CD4-positive, alpha-beta T cell treated with Interleukin-12 subunit alpha and Interleukin-12 subunit beta, for 1 hour (primary cell): ENCODE data around the gene GDA.

Source experiments
- DNase-seq: peaks from one replicate; pipeline ENCODE4 v3.0.0-alpha.2; 2020

Gene GDA

DNA sequence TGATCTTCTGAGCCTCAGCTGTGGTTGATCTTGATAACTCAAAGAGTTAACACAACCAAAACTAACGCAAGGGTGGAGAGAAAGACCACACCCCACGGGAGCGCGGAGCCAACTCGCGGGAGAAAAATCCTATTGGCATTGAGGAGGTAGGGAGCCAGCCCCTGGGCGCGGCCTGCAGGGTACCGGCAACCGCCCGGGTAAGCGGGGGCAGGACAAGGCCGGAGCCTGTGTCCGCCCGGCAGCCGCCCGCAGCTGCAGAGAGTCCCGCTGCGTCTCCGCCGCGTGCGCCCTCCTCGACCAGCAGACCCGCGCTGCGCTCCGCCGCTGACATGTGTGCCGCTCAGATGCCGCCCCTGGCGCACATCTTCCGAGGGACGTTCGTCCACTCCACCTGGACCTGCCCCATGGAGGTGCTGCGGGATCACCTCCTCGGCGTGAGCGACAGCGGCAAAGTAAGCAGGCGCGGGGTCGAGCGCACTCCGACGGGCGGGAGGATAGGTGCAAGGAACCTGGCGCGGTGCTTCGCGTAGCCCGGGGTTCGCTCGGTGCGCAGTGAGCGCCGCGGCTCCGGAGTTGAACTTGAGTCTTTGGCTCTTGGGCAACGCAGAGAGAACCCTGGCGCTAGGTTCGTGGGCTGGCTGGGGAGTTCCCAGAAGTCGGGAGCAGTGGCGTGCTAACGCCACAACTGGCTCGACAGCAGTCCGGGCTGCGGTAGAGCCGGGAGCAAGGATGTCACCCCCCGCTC lies at the start of gene GDA:
Gene GDA (plus strand): TSS at position 210 of the 745 bp plus-strand sequence. CDS start 120 bp downstream, at position 330.
- no peak for DNase-seq

DNA sequence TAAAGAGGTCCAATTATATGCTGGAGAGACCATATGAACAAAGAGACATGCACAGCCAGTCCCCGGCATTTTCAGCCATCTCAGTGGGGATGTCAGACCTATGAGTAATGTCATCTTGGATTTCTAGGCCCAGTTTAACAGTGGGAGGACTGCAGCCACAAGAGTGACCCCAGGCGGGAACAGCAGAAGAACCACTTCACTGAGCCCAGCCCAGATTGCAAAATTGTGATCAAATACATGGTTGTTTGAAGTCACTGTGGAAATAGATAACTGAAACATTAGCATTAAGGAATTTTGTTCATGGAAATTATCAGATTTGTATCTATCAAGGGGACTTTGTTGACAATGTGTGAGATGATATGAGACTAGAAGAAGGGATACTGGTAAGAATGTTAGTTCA lies 46.7 kb upstream of the GDA start:
- DNase-seq: no peak

DNA sequence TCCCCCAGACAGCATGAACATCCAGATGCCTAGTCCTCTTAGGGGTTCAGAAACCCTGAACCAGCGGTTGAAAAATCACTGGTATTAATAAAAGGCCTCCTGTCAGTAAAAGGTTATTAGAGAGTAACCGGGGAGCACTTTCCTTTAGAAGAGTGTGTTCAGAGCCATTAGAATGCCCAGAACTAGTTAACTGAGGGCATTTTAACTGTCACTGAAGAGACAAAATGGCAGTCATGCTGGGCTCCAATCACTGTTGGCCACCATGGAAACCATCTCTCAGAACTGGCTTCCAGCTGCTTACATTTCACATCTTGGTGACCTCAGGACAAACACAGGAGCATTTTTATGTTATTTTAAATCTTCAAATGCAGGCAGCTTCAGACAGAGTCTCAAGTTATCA lies 36.2 kb upstream of the GDA start:
- no peak for DNase-seq

DNA sequence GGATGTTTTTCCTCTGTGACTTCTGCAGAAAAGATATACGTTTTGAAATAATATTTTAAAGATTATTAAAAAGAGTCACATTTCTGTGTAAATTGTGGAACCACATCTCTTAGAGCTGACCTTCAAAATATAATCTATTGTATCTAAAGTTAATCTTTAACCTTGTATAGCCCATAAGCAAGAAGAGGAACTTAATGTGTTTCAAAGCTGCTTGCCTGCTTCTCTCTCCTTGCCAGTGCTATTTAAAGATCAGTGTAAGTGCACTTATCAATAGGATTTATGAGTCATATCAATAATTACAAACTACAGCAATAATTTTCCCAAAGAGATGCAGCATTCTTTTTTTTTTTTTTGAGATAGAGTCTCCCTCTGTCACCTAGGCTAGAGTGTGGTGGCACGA lies 29.4 kb upstream of the GDA start:
- no peak for DNase-seq

DNA sequence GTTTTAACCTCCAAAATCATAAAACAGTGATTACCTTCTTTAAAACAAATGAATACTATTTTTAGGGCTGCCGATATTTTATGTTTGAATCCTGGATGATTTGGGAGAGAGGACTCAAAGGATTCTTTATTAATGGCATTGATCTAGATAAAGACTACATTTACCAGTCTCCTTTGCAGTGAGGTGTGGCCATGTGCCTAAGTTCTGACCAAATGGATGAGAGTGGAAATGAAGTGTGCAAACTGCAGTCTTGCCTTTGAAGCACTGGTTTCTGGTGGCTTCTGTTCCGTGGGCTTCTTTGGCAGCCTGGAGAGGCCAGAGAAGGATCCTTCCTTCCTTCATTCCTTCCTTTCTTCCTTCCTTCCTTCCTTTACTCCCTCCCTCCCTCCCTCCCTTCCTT lies 24.3 kb upstream of the GDA start:
- DNase-seq: no peak

DNA sequence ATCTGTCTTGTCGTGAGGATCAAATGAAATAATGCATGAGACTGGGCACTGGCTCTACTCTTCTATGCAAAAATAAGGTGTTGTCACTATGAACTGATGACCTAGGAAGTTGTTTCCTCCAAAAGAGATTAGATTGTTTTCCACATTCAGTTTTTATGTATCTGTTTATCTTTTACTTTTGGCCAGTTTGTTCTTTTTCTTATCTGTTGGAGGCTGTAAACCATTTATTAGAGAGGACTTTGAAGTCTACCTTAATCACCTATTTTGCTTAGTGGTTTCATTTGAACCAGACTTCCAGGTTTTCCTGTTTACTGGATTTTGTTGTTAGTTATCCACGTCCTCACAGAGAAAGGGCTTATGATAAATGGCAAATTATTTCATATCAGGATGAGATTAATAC lies 21.5 kb upstream of the GDA start:
- DNase-seq: no peak

DNA sequence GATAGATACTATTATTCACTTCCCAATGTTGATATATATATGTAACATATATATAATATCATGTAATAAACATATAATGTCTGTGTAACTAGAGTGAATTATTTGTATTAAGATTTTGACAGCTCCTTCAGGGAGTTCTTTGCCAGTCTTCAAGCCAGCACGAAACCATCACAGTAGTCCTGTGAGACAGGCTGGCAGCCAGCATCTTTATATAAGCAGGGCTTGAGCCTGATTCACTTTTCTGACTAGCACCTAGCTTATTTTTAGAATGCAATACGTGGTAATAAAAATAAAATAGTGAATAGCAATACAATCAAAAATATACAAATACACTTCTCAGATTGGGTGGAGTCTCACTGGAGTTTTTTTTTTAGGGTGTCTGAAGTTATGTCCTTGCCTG lies 20.7 kb upstream of the GDA start:
- DNase-seq: no peak

DNA sequence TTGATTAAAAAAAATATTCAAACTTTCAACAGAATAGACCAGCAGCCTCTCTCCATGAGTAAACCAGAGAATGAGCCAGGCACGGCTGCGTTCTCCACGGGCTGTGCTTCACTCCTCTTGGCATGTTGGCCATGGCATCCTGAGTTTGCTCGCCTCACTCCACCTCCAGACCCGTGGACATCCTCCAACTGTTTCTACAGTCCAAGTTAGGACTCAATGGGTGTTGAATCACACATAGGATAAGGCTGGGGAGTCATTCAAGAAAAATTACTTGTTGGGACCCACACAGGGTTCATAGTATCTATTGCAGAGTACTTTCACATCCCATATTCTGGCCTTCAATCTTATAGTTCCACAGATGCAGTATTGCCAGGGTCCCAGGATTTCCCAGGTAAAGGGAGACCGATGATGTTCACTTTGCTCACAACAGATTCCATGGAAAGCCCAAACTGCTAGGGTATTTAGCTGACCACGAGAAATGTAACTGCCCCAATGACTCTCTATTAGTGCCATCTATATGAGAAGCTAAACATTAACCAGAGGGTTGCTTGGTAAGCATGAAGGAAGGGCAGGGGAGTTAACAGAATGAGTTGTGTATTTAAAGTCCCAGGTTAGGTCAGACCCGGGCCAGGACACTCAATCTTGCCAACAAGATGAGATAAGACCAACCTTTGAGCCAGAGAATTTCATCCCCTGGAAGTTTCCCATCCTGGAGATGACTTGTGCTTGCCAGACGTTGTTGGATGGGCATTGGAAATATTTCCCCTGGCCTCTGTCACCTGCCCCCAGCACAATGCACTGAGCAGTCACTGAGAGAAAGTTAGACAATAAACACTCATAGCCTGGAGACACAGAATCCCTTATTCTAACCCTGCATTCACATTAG lies 19.7 kb upstream of the GDA start:
- DNase-seq: no peak

DNA sequence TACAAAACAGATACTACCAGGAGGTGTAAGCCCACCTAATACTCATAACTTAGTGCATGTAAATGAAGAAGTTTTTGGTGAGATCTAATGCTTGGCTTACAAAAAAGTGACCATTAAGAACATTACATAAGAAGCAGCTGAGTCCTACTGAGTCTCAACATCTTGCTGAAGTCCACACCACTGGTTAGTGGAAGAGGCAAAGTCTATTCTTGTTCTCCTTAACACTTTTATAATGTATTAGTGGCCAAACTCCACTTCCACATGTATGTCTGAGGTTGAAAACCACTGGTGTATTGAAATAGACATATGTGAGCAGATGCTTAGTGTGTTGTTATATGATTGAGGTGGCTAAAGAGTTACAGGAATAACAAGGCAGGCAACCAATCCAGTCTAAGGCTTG lies 18.9 kb upstream of the GDA start:
- no peak for DNase-seq

DNA sequence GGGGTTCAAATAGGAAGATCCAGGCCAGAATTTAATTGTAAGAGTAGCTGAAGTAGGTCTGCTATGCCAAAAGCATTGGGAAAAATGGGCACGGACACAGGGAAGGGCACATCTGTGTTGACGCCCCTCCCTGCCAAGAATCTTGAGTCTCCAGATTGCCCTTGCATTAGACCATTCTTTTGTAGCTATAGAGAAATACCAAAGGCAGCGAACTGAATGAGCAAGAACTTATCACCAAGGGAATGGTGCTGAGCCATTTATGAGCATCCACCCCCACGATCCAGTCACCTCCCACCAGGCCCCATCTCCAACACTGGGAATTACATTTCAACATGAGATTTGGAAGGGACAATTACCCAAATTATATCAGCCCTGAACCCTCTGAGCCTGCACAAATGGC lies 18.0 kb upstream of the GDA start:
- no peak for DNase-seq

DNA sequence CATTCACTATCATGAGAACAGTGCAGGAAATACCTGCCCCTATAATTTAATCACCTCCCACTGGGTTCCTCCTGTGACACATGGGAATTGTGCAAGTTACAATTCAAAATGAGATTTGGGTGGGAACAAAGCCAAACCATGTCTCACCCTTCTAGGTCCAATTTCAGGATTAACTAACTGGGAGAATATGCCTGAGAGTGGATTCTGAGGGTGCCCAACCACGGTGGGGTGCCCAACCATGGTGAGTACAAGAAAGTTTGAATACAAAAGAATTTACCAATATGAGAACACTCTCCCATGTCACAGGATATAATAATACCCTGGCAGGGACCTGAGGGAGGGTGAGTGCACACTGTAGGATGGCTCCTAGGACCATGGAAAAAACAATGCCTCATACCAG lies 17.2 kb upstream of the GDA start:
- no peak for DNase-seq

DNA sequence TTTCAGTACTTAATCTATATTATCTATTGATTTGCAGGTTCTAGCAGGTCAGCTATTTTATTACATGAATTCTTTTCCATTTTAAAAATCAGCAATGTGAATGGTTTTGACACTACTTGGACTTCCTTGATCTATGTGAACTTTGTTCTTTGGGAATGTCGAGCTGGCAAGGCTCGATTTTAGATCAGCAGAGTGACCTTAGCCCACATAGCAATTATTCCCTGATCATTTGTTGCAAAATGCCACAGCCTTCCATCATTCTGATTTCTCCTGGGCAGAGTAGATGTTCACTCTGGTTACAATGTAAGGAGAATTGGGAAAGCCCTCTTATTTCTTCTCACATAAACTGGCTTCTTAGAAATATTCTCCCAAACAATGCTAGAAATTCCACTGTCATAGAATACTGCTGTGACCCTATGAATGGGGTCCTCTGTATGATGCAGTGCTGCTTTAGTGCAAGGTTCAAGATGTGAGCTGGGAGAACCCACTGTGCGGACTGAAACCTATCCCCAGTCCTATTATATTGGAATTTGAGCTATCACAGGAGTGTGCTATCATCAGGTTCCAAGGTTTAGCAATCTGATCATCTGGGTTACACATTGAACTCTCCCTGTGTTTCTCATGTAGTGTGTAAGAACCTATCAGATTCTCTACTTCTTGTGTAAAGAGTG lies 15.7 kb upstream of the GDA start:
- no peak for DNase-seq

DNA sequence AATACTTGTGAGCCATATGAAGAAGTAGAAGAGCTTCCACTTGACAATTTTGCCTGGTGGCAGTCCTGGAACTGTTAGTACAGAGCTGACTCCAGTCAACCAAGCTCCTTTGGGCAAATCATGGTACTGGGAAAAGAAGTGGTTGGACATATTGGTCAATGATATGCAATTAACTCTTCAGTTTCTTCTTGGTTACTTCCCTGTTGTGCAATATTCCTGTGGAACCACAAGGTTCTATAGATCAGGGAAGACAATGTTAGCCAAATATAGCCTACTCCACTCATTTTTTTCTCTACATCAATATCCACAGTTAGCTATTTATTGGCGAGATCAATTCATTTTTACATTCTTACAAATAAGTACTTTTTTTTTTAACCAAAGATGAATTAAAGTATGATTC lies 14.4 kb upstream of the GDA start:
- no peak for DNase-seq

DNA sequence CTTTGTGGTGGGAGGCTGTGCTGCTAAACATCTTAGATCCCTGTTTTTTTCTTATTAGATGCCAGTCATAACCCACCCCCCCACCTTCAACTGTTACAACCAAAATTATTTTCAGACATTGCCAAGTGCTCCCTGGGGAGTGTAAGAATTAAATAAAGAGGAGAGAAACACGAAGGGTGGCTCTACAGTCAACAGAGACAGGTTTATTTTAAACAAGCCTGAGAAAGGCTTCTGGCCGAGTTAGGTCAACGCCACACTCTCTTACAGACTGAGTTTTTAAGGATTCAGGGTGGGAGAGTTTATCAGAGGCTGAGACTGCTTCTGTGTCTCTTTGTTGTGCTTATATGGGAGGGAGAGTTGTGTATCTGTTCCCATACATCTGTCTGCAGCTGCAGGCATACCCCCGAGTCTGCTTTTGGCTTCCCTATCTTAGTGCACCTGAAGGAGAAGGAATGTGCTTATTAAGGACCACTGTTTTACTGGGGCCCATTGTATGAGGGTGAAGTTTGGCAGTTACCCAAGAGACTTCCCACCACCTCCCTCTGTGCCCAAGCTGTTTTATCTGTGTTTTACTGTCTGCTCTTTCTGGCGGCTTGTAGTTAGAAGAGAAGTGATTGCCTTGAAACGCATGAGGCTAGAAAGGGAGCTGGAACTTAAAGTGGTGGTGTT lies 11.4 kb upstream of the GDA start:
- no peak for DNase-seq

DNA sequence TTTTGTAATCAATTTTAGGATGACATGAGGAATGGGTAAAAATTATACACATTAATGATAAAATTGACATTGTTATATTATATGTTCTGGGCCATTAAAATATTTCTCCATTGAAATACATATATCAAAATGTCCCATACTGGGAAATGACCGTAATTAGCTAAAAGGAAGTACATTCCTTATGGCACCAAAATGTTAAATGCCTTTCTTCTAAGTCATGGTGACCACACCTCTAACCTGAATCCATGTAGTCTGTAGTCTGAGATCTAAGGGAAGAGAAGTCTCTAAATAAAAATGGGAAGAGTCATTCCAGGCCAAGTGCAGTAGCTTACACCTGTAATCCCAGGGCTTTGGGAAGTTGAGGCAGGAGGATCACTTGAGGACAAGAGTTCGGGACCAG lies 10.0 kb upstream of the GDA start:
- DNase-seq: no peak

DNA sequence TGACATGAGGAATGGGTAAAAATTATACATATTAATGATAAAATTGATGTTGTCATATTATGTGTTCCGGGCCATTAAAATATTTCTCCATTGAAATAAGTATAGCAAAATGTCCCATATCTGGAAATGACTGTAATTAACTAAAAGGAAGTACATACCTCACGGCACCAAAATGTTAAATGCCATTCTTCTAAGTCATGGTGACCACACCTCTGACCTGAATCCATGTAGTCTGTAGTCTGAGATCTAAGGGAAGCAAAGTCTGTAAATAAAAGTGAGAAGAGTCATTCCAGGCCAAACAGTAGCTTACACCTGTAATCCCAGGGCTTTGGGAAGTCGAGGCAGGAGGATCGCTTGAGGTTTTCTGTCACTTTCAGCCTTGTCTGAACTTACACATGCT lies 8.7 kb upstream of the GDA start:
- DNase-seq: no peak

DNA sequence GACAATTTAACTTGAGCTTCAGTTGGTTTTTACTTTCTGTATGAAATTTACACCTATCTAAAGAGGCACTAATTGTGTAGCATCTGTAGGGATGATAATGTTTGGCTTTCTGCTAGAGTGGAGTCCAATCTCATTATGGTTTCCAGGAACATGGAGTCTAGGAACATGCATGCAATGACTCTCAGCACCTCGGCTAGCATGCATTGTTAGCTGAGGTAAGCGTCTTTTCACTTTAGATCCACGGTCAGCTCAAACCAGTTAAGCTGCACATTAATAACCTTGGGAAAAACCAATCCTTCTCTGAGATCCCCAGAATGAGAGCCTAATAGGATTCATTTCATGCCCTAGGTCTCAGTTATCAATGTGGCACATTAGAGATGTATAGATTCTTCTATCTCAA lies 7.8 kb upstream of the GDA start:
- no peak for DNase-seq

DNA sequence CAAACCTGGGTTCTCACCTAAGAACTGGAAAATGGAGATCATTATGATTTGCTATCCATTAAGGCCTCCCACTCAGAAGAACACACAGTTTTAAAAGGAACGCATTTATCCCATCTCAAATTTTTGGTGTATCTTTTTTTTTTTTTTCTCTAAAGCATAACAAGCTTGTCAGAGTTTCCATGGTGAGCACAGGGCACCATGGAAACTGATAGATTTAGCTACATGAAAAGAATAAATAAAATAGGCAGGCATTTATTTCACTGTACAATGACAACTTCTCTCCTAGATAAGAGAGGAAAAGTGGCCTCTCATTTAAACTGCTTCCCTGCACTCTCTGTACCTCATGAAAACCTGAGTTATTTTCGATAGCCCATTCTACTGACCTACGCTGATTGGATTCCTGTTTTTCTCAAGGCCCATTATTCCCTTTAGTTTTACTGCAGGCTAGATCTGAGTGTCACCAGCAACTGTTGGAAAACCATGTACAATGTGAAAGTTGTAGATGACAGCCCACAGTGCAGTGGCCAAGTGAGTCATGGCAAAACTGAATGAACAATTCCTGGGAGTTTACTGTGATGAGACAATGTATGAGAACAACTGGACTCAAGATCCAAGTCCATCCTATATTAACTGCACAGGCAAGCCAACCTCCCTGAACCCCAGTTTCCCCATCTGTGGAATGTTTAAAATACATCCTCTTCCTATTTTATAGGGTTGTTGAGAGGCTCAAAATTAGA lies 4.3 kb upstream of the GDA start:
- no peak for DNase-seq

DNA sequence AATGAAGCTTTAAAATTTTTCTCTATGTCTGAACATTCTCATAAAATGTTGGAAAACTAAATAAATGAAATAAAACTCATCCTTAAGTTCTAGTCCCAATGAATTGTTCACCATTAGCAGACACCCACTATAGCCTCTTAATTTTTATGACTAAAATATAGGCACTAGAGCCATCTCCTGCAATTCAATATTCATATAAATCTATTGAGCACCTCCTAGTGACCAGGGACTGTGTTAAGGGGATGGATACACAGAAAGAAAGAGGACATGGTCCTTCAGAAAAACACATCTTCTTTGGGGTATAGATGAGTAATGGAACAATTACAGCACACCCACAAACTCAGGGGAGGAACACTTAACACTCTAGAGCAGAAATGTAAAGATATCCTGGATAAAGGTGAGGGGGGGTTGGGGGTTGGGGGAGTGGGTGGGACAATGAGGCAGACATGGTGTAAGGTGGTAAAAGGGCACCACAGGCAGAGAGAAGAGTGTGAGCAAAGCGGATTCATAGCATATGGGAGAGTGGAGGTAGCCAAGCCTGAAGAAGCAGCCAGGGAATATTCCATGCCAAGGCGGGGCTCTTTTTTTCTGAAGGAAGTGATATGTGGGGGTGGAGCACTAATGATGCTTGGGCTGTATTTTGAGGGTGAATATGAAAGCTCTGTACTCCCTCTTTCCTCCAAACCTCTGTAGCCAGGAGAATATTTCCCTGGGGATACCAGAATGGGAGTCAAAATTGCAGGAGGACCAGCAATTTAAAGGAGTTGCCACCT lies 3.3 kb upstream of the GDA start:
- DNase-seq: no peak

DNA sequence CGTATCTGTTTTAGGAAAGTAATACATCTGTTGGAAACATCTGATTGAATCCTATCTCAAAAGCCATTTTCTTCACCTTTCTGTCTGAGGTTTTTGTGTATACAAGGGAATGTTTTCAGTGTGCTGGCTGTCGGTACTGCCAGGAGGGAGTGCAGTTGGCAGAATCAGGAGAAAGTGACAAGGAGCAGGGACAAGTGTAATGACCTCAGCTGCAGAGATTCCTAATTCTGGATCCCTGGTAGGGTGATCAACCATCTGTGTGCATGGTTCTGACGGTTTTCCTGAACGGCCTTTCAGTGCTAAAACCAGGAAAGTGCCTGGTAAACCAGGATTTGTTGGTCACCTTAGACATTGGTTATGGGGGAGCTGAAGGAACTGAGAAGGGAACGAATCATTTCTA lies 1.6 kb upstream of the GDA start:
- no peak for DNase-seq

DNA sequence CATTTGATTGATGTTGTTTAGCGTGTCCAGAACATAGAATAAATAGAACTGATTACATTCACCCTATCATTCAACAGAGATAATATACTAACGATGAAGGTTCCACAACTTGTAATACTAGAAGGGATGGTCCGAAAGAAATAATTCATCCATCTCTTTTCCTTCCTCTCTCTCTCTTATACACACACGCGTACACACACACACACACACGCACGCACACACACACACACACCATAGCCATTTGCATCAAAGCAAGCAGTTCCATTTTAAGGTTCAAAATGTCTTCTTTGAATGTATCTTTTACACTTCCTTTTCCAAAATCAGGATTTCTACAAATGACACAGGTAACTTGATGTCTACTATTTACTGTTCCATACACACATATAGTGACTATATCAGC lies 887 bp downstream of the GDA start:
- DNase-seq: no peak

DNA sequence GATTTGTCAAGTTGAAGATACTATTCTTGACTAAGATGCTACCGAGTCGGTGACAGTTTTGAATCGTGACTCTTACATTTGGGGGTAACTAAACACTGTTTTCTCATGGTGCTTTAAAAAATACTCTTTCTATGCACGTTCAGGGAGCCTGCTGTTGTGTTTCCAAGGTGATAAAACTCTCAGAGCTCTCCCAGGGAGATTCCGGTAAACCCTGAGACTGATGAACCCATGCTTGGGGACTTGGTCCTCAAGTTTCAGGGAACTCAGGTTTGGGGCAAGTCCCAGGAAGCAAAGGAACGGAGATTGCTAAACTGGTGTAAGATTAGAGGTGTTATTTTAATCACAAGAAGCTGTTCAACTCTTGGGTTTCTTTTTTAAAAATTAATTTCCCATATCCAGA lies 1.4 kb downstream of the GDA start:
- DNase-seq: no peak
